ENCODE measurements around the gene PERCC1. TPM values are rescaled to one million over a fixed set of nuclear protein-coding genes. Genes with fewer than 3 reads are reported as not detected.

Gene PERCC1
- total and polyA plus RNA-seq, 7 experiments from 2014 or later, result 0.77 to 3.4 (median 1.7) TPM; not detected in 3

Other genes with a start within 250 kb of the PERCC1 start
- gene TPSG1, start 205.8 kb upstream of the PERCC1 start, total RNA-seq, result not detected
- not detected for gene TPSG1, start 205.8 kb upstream of the PERCC1 start, polyA plus RNA-seq
- 1 to 10 TPM in 1 of 5 experiments, not detected in 4; 5.3 TPM for gene TPSB2, start 200.9 kb upstream of the PERCC1 start, total RNA-seq
- not detected for gene TPSB2, start 200.9 kb upstream of the PERCC1 start, polyA plus RNA-seq
- gene TPSAB1, start 190.4 kb upstream of the PERCC1 start, total RNA-seq, result 10 to 100 TPM in 1 of 5 experiments, 1 to 10 TPM in 1, not detected in 3; 3.2 to 10.2 TPM
- not detected for gene TPSAB1, start 190.4 kb upstream of the PERCC1 start, polyA plus RNA-seq
- gene TPSD1, start 175.0 kb upstream of the PERCC1 start, total RNA-seq, result not detected
- not detected for gene TPSD1, start 175.0 kb upstream of the PERCC1 start, polyA plus RNA-seq
- 100 to 1,000 TPM; 159 to 277 (median 203) TPM for gene UBE2I, start 121.4 kb upstream of the PERCC1 start, total RNA-seq
- gene UBE2I, start 121.4 kb upstream of the PERCC1 start, polyA plus RNA-seq, result 10 to 100 TPM; 67.2 to 78.9 TPM
- gene BAIAP3, start 97.4 kb upstream of the PERCC1 start, total RNA-seq, result 1 to 10 TPM in 3 of 5 experiments, under 1 TPM in 2; 0.49 to 7.5 (median 1.1) TPM
- gene BAIAP3, start 97.4 kb upstream of the PERCC1 start, polyA plus RNA-seq, result 1 to 10 TPM in 1 of 2 donors, under 1 TPM in 1; 0.20 to 1.3 TPM
- 10 to 100 TPM; 21.0 to 50.4 (median 33.3) TPM for gene TSR3, start 79.2 kb upstream of the PERCC1 start, total RNA-seq
- gene TSR3, start 79.2 kb upstream of the PERCC1 start, polyA plus RNA-seq, result 100 to 1,000 TPM in 1 of 2 donors, 10 to 100 TPM in 1; 79.7 to 103 TPM
- 10 to 100 TPM; 37.9 to 57.7 (median 48.6) TPM for gene GNPTG, start 79.1 kb upstream of the PERCC1 start, total RNA-seq
- gene GNPTG, start 79.1 kb upstream of the PERCC1 start, polyA plus RNA-seq, result 10 to 100 TPM; 48.2 to 51.3 TPM
- 100 to 1,000 TPM in 2 of 5 experiments, 10 to 100 TPM in 3; 42.9 to 152 (median 98.5) TPM for gene UNKL, start 16.4 kb upstream of the PERCC1 start, total RNA-seq
- 10 to 100 TPM in 1 of 2 donors, 1 to 10 TPM in 1; 4.0 to 10.6 TPM for gene UNKL, start 16.4 kb upstream of the PERCC1 start, polyA plus RNA-seq
- gene UQCC4, start 10.3 kb upstream of the PERCC1 start, total RNA-seq, result 10 to 100 TPM in 2 of 5 experiments, 1 to 10 TPM in 3; 7.8 to 11.9 (median 9.7) TPM
- 10 to 100 TPM; 37.3 to 45.2 TPM for gene UQCC4, start 10.3 kb upstream of the PERCC1 start, polyA plus RNA-seq
- 10 to 100 TPM in 2 of 5 experiments, 1 to 10 TPM in 3; 3.6 to 19.1 (median 8.9) TPM for gene CCDC154, start 13.5 kb downstream of the PERCC1 start, total RNA-seq
- not detected for gene CCDC154, start 13.5 kb downstream of the PERCC1 start, polyA plus RNA-seq
- gene CLCN7, start 44.0 kb downstream of the PERCC1 start, total RNA-seq, result 100 to 1,000 TPM in 4 of 5 experiments, 10 to 100 TPM in 1; 74.8 to 140 (median 115) TPM
- 10 to 100 TPM; 17.0 to 35.1 TPM for gene CLCN7, start 44.0 kb downstream of the PERCC1 start, polyA plus RNA-seq
- gene PTX4, start 57.9 kb downstream of the PERCC1 start, total RNA-seq, result under 1 TPM in 2 of 5 experiments, not detected in 3; 0.24 to 0.64 TPM
- not detected for gene PTX4, start 57.9 kb downstream of the PERCC1 start, polyA plus RNA-seq
- 10 to 100 TPM; 46.9 to 58.9 (median 50.3) TPM for gene TELO2, start 62.3 kb downstream of the PERCC1 start, total RNA-seq
- gene TELO2, start 62.3 kb downstream of the PERCC1 start, polyA plus RNA-seq, result 10 to 100 TPM; 10.5 to 18.7 TPM
- 100 to 1,000 TPM in 2 of 5 experiments, 10 to 100 TPM in 3; 26.3 to 162 (median 47.5) TPM for gene TMEM204, start 102.6 kb downstream of the PERCC1 start, total RNA-seq
- 100 to 1,000 TPM; 152 to 186 TPM for gene TMEM204, start 102.6 kb downstream of the PERCC1 start, polyA plus RNA-seq
- 10 to 100 TPM in 1 of 5 experiments, 1 to 10 TPM in 4; 7.3 to 10.6 (median 8.1) TPM for gene IFT140, start 181.0 kb downstream of the PERCC1 start, total RNA-seq
- 10 to 100 TPM in 1 of 2 donors, 1 to 10 TPM in 1; 8.9 to 13.5 TPM for gene IFT140, start 181.0 kb downstream of the PERCC1 start, polyA plus RNA-seq
- gene CRAMP1, start 181.3 kb downstream of the PERCC1 start, total RNA-seq, result 10 to 100 TPM; 27.0 to 33.2 (median 31.3) TPM
- gene CRAMP1, start 181.3 kb downstream of the PERCC1 start, polyA plus RNA-seq, result 1 to 10 TPM; 2.1 to 5.0 TPM
- 10 to 100 TPM; 12.6 to 67.2 (median 36.4) TPM for gene JPT2, start 247.2 kb downstream of the PERCC1 start, total RNA-seq
- gene JPT2, start 247.2 kb downstream of the PERCC1 start, polyA plus RNA-seq, result 10 to 100 TPM; 13.0 to 17.5 TPM